ENCODE data around the gene VWDE.

VWDE gene

DNA sequence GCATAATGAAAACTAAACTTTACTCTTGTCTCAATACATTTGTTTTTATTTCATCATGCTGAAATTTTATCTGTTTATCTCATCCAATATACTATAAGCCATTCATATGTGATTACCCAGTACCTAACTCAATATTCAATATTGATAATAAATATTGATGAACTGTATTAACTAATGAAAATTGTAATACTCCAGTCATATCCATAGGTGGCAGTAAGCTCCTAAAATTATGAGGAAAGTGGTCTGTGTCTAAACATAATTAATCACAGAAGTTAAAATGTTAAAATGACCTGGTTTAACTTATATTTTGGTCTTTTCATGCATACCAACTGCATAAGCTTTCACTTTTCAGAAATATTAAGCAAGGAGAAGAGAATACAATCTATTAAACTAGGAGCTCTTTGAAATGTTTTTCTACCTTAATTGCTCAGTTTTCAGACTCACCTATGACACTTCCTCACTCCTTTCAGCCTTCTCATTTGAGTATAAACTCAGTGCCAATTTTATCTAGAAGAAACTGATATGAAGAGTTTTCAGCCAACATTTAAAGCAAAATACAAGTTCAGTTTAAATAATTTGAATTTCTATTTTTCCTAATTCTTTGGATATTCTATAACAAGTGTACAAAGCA lies 30.5 kb upstream of the VWDE start:
- TF ChIP-seq, protein P1, sequence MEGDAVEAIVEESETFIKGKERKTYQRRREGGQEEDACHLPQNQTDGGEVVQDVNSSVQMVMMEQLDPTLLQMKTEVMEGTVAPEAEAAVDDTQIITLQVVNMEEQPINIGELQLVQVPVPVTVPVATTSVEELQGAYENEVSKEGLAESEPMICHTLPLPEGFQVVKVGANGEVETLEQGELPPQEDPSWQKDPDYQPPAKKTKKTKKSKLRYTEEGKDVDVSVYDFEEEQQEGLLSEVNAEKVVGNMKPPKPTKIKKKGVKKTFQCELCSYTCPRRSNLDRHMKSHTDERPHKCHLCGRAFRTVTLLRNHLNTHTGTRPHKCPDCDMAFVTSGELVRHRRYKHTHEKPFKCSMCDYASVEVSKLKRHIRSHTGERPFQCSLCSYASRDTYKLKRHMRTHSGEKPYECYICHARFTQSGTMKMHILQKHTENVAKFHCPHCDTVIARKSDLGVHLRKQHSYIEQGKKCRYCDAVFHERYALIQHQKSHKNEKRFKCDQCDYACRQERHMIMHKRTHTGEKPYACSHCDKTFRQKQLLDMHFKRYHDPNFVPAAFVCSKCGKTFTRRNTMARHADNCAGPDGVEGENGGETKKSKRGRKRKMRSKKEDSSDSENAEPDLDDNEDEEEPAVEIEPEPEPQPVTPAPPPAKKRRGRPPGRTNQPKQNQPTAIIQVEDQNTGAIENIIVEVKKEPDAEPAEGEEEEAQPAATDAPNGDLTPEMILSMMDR (conservative IDR thresholded peaks at IDR 0.05) = peak; percentile 80
- no peak for TF ChIP-seq ZFX (IDR thresholded peaks at IDR 0.05)
- no peak overlapping the region for H3K27ac ChIP-seq

DNA sequence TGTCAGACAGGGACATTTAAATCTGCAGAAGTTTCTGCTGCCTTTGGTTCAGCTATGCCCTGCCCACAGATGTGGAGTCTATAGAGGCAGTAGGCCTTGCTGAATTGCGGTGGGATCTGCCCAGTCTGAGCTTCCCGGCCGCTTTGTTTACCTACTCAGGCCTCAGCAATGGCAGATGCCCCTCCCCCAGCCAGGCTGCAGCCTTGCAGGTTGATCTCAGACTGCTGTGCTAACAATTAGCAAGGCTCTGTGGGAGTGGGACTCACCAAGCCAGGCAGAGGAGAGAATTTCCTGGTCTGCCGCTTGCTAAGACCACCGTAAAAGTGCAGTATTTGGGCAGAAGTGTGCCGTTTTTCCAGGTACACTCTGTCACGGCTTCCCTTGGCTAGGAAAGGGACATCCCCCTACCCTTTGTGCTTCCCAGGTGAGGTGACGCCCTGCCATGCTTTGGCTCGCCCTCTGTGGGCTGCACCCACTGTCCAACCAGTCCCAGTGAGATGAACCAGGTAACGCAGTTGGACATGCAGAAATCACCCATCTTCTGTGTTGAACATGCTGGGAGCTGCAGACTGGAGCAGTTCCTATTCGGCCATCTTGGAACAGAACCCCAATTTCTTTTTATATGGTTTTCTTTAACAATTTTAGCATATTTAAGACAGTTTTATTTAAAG lies 28.4 kb upstream of the VWDE start:
- H3K27ac ChIP-seq = no peak overlapping the region
- TF ChIP-seq, protein P1 (conservative IDR thresholded peaks at IDR 0.05) = no peak
- no peak for TF ChIP-seq ZFX (IDR thresholded peaks at IDR 0.05)

DNA sequence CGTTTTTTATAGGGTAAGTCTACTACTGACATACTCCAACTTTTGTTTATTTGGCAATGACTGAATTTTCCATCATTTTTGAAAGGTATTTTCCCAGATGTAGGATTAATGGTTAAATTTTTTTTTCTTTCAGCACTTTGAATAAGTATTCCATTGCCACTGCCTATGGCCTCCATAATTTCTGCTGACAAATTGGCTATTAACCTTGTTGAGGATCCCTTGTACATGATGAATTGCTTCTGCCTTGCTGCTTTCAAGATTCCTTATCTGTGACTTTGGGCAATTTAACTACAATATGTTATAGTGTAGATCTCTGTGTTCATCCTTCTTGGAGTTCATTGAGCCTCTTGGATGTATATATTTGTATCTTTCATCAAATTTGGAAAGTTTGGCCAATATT lies 21.6 kb upstream of the VWDE start:
- TF ChIP-seq, protein P1 (conservative IDR thresholded peaks at IDR 0.05) = no peak
- TF ChIP-seq ZFX (IDR thresholded peaks at IDR 0.05) = no peak
- no peak overlapping the region for H3K27ac ChIP-seq

DNA sequence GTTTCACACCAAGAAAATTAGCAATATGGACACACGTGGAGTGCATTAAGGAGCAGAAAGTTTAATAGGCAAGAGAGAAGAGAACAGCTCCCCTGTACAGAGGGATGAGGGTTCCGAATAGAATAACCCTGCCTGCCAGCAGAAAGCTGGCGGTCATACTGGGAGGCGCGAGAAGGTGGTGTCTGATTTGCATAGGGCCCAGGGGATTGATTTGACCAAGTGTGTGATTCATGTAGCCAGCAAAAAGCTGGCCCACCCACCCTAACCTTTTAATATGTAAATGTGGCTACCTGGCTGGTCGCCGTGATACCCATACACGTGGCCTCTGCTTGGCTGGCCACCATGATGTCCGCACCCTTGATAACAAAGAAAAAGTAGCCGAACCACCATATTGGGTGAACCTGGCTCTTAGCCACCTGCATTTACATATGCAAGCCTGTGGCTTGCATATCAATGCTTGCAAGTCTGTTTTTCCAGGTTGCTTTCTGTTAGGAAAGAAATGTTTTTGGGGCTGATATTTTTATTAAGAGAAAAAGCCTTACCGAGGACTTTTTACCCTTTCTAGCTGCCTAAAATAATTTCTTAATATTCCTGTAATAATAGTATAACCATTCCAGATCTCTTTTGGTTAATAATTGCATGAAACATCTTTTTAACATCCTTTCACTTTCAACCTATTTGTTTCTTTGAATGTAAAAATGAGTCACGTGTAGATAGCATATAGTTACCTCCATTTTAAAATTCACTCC lies 20.5 kb upstream of the VWDE start:
- no peak for TF ChIP-seq ZFX (IDR thresholded peaks at IDR 0.05)
- TF ChIP-seq, protein P1 (conservative IDR thresholded peaks at IDR 0.05) = no peak
- no peak overlapping the region for H3K27ac ChIP-seq

DNA sequence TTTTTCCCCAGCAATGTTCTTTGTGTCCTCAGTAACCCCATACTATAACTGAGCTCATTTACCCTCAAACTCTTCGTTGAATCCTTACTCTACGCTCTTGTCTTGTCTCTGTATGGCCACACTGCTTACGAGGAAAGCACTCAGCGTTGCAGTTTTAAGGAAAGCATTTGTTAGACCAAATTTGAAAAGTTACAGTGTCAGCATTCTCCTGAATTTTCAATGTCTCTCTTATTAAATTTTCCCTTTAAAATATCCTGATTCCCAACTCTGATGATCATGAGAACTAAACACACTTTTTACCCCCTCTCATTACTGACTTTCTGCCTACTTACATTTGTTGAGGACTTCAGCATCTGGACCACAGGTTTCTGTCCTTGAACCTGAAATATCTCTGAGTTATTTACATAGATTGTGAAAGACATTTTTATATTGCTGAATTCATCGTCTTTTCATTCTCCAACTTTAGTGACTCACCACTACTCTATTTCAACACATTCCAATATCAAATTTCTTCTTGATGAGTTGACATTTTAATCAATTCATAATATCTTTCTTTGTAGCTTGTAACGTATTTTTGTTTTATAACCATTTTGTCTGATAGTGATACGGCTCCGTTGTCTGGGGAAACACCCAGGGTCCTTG lies 19.8 kb upstream of the VWDE start:
- TF ChIP-seq ZFX (IDR thresholded peaks at IDR 0.05) = no peak
- TF ChIP-seq, protein P1 (conservative IDR thresholded peaks at IDR 0.05) = no peak
- no peak overlapping the region for H3K27ac ChIP-seq

DNA sequence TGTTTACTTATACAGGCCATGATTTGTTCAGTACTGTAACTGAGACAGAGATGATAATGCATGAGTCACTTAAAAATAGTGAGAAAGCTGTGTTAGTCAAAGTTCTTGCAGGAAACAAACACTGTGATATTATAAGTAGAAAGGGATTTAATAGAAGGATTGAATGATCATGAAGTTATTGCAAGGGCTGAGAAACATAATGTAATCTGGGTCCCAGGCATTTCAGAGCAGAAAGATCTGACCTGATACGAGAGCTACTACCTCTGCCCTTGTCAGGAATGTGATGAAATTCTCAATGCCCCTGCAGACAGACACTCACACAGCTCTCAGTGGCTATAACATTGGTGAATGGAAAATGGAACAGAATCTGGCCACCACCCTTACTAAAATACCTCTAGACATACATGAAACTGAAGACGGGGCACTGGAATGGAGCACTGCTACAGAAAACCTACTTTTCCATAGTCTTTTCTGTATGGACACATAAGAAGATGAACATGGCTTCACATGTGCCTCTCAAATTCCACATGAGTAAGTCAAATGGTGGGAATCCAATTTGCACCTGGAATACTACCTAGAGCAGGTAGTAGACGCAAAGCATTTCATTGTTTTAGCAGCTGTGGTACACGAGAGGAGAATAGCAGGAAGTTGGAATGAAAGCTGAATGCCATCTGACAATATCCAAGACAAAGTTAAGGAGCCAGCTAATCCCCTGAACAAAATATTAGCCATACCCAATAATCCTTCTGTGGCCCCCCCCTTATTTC lies 19.1 kb upstream of the VWDE start:
- H3K27ac ChIP-seq = no peak overlapping the region

More for the DNA sequence above, 19.1 kb upstream of the VWDE start:
- TF ChIP-seq ZFX (IDR thresholded peaks at IDR 0.05) = no peak
- TF ChIP-seq, protein P1 (conservative IDR thresholded peaks at IDR 0.05) = no peak
